ENCODE results near the gene KRT32. TPM values are rescaled to one million over a fixed set of nuclear protein-coding genes. Genes with fewer than 3 reads are reported as not detected.
A peak's percentile ranks its signal among the peaks of the same experiment; 100 is the strongest.

KRT32 gene
- polyA plus RNA-seq, 1 donor (not counting 4 experiments of a cell fraction or from before 2014, with no cell fraction given): not detected

GRCh38 chr17:41464173-41464572 lies 3.0 kb downstream of the KRT32 start:
- peaks cover 16% of the 10 kb centered on the region for H3K4me1 ChIP-seq (ENCODE audit: control insufficient read depth, extremely low read depth, insufficient read depth, low read length)
- no peaks in the 10 kb centered on the region for H3K9me3 ChIP-seq (ENCODE audit: control insufficient read depth, low read depth, low read length)
- H3K27ac ChIP-seq (ENCODE audit: control insufficient read depth, insufficient read depth, low read length): no peak overlapping the region
- H4K20me1 ChIP-seq (ENCODE audit: control insufficient read depth, extremely low read depth, insufficient read depth, low read length): no peaks in the 10 kb centered on the region
- H3K79me2 ChIP-seq (ENCODE audit: control insufficient read depth, insufficient read depth, low read length): no peaks in the 10 kb centered on the region
- no peak for FAIRE-seq
- TF ChIP-seq CTCF (optimal IDR thresholded peaks at IDR 0.05 in 1 of 3, IDR thresholded peaks at IDR 0.05 in 1 of 3, conservative IDR thresholded peaks at IDR 0.05 in 1 of 3; ENCODE audit: extremely low read depth in 1 of 3, insufficient read depth in 2 of 3, low read length in 3 of 3): no peak
- TF ChIP-seq EZH2 (IDR thresholded peaks at IDR 0.05; ENCODE audit: low read length): no peak
- no peak overlapping the region for H2AFZ ChIP-seq (ENCODE audit: control insufficient read depth, low read length)
- no peaks in the 10 kb centered on the region for H3K36me3 ChIP-seq (ENCODE audit: control insufficient read depth in 2 of 2, extremely low read depth in 1 of 2, insufficient read depth in 2 of 2, low read length in 2 of 2)
- H3K9me1 ChIP-seq (ENCODE audit: control insufficient read depth, extremely low read depth, insufficient read depth, low read length): no peaks in the 10 kb centered on the region
- no peaks in the 10 kb centered on the region for H3K27me3 ChIP-seq (ENCODE audit: control insufficient read depth, extremely low read depth, insufficient read depth, low read length)
- DNase-seq (ENCODE audit: low read depth, low spot score): no peak
- H3K4me3 ChIP-seq (ENCODE audit: control insufficient read depth in 2 of 3, extremely low read depth in 1 of 3, insufficient read depth in 2 of 3, low read depth in 1 of 3, low read length in 3 of 3): peak overlapping the region in 1 of 3 experiments; percentile 35
- peak overlapping the region; percentile 23 for H3K4me2 ChIP-seq (ENCODE audit: control insufficient read depth, extremely low read depth, insufficient read depth, low read depth, low read length)
- no peak overlapping the region for H3K9ac ChIP-seq (ENCODE audit: control insufficient read depth, extremely low read depth, insufficient read depth, low read length)
- dilution Hi-C loops (cut with MboI; ENCODE audit: extremely low pct_ligation_motif_present, low sequenced_read_pairs): no loop called here

- TF ChIP-seq CTCF (optimal IDR thresholded peaks at IDR 0.05 in 1 of 3, IDR thresholded peaks at IDR 0.05 in 1 of 3, conservative IDR thresholded peaks at IDR 0.05 in 1 of 3; ENCODE audit: extremely low read depth in 1 of 3, insufficient read depth in 2 of 3, low read length in 3 of 3) (no peak), EZH2 (IDR thresholded peaks at IDR 0.05; ENCODE audit: low read length) (no peak)
- no peak overlapping the region for H2AFZ ChIP-seq (ENCODE audit: control insufficient read depth, low read length)
- DNase-seq (ENCODE audit: low read depth, low spot score) (no peak), FAIRE-seq (no peak)
- no peaks in the 10 kb centered on the region for H3K9me1 ChIP-seq (ENCODE audit: control insufficient read depth, extremely low read depth, insufficient read depth, low read length)
- no peak overlapping the region for H3K4me2 ChIP-seq (ENCODE audit: control insufficient read depth, extremely low read depth, insufficient read depth, low read depth, low read length)
- no peaks in the 10 kb centered on the region for H3K9me3 ChIP-seq (ENCODE audit: control insufficient read depth, low read depth, low read length)
- H3K4me1 ChIP-seq (ENCODE audit: control insufficient read depth, extremely low read depth, insufficient read depth, low read length): peaks cover 16% of the 10 kb centered on the region
- H3K9ac ChIP-seq (ENCODE audit: control insufficient read depth, extremely low read depth, insufficient read depth, low read length): no peak overlapping the region
- no peaks in the 10 kb centered on the region for H3K27me3 ChIP-seq (ENCODE audit: control insufficient read depth, extremely low read depth, insufficient read depth, low read length)
- H3K4me3 ChIP-seq (ENCODE audit: control insufficient read depth in 2 of 3, extremely low read depth in 1 of 3, insufficient read depth in 2 of 3, low read depth in 1 of 3, low read length in 3 of 3): no peak overlapping the region
- dilution Hi-C loops (cut with MboI; ENCODE audit: extremely low pct_ligation_motif_present, low sequenced_read_pairs): no loop called here
- no peaks in the 10 kb centered on the region for H3K36me3 ChIP-seq (ENCODE audit: control insufficient read depth in 2 of 2, extremely low read depth in 1 of 2, insufficient read depth in 2 of 2, low read length in 2 of 2)
- H4K20me1 ChIP-seq (ENCODE audit: control insufficient read depth, extremely low read depth, insufficient read depth, low read length): no peaks in the 10 kb centered on the region
- no peak overlapping the region for H3K27ac ChIP-seq (ENCODE audit: control insufficient read depth, insufficient read depth, low read length)
- H3K79me2 ChIP-seq (ENCODE audit: control insufficient read depth, insufficient read depth, low read length): no peaks in the 10 kb centered on the region
Measured at GRCh38 chr17:41463746-41464145, 3.4 kb downstream of the KRT32 start.

Data from keratinocyte (primary cell).